Endometrial microvascular endothelial cells (primary cell): Measurements from ENCODE around the gene GAS7. TPM values are rescaled to one million over a fixed set of nuclear protein-coding genes. Genes with fewer than 3 reads are reported as not detected.

Experiments used
- in situ Hi-C: cut with HindIII; loops from 2 replicates; pipeline ENCODE4 v1.10.0; 2017; ENCODE audit warnings: low sequenced_read_pairs, low pct_unique_long_range_greater_than_20kb; ENCODE audit errors: inconsistent ontology term
- total RNA-seq: library from RNA; depleted of rRNA; stranded (reverse); fragments of >200 nt; gene quantifications from one replicate; pipeline ENCODE4 v1.2.3, GENCODE V29; 2015; ENCODE audit errors: inconsistent ontology term

GAS7 gene
- total RNA-seq, 1 donor from 2014 or later = not detected

- in situ Hi-C loops = no loop called here
These were observed 103.6 kb downstream of the GAS7 start for GRCh38 chr17:10094797-10095196.

DNA sequence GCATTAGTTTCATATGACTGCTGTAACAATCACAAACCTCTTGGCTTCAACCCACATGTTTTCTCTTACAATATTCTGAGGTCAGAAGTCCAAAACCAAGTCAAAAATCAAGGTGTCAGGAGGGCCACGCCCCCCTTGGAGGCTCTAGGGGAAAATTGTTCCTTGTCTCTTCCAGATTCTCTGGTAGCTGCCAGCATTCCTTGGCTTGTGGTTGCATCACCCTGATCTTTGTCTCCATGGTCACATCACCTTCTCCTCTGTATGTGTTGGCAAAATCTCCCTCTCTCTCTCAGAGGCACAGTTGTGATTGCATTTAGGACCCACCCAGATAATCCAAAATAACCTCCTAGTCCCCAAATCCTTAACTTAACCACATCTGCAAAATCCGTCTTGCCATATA, 105.8 kb downstream of the GAS7 start:
- in situ Hi-C loops = no loop called here

GRCh38 chr17:10091046-10091445, 107.4 kb downstream of the GAS7 start:
- in situ Hi-C loops = no loop called here

GRCh38 chr17:10089196-10089804, 109.1 kb downstream of the GAS7 start:
- in situ Hi-C loops = no loop called here

- in situ Hi-C loops = no loop called here
These were observed 110.0 kb downstream of the GAS7 start for GRCh38 chr17:10088444-10088843.

DNA sequence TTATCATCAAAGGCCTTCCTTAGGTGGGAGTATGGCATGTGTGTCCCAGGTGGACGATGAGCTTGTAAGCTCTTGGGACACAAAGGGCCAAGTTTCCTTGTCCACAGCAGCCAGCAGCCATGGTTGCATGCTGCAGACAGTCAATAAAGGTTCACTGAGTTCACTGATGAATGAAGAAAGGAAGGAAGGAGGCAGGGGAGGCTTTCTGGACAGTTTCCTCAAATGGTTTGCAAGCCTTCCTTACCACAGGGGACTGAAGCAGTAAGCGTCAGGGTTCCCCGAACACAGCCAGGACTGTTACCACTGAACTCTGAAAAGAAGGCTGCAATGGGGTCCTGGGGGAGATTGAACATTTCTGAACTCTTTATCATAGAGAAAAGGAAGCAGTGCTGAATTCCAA, 111.1 kb downstream of the GAS7 start:
- in situ Hi-C loops = no loop called here

DNA sequence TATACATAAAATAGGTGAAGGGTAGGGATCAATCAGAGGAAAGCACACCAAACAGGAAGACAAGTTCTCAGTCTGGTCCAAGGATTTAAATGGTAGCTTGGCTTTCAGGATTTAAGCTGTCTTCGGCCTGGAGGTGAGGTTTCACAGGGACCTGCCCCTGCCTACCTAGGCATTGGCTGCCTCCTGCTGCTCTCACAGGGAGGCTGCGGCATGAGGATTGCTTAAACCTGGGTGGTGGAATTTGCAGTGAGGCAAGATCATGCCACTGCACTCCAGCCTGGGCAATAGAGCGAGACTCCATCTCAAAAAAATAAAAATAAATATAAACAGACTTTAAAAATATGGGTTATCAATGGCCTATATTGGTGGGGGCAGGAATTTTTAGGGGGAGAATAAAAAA, 114.5 kb downstream of the GAS7 start:
- in situ Hi-C loops = no loop called here

DNA sequence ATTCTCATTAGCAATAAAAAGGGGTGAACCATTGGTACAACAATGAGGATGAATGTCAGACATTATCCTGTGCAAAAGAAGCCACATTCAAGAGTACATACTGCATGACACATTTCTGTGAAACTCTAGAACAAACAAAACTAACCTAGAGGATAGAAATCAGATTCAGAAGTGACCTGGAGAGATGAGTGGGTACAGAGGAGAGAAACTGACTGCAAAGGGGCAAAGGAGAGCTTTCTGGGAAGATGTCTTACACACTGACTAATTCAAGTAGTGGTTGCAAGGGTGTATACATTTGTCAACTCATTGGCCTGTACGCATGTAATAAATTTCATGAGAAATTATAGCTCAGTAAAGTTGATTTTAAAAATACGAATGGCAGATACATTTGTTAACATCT, 115.6 kb downstream of the GAS7 start:
- in situ Hi-C loops = no loop called here

DNA sequence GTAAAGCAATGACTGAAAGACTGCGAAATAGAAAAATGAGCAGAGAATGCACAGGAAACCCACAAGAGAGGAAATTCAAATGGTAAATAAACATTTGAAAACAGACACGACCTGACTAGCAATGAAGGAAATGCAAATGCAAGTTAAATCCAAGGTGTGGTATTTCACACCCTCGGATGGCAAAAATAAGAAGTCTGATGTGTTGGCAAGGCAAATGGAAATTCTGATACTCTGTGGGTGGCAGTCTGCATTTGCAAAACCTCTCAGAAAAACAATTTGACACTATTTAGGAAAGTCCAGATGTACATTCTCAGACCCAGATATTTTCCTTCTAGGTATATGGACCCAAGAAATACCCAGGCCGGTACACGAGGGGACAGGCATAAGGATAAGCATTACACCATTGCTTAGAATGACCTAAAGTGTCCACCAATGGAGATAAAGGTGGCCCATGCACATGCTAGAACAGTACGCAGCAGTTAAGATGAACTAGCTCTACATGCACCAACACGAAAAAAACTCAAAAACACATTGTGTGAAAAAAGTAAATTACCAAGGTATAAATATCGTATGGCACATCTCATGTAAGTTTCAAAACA, 116.7 kb downstream of the GAS7 start:
- in situ Hi-C loops = no loop called here

DNA sequence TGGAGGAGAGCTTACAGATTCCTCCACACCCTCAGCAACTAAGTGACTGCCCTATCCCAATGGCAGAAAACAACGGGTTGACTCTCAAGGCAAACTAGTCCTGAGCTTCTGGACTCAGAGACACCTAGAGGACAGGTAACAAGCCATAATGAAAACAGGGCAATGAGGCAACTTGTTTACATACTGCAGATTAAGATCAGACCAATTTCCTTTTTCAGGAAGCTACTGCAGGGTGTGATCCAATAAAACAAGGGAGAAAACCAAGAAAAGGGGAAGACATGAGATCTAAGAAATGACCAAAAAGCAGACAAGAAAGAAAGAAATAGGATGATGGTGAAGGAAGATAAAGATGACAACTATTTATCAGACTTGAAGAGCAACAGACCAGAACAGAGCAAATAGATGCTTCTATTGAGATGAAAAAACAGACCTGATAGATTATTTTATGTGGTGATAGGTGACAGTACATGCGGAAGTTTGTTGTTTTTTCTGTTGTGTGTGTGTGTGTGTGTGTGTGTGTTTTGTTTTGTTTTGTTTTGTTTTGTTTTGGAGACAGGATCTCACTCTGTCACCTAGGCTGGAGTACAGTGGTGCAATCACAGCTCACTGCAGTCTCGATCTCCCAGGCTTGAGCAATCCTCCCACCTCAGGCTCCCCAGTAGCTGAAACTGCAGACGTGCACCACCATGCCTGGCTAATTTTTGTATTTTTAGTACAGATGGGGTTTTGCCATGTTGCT, 120.7 kb downstream of the GAS7 start:
- in situ Hi-C loops = no loop called here

- in situ Hi-C loops = no loop called here
These were observed 122.5 kb downstream of the GAS7 start for GRCh38 chr17:10075919-10076318.

- in situ Hi-C loops = no loop called here
These were observed 124.5 kb downstream of the GAS7 start for GRCh38 chr17:10073941-10074340.

DNA sequence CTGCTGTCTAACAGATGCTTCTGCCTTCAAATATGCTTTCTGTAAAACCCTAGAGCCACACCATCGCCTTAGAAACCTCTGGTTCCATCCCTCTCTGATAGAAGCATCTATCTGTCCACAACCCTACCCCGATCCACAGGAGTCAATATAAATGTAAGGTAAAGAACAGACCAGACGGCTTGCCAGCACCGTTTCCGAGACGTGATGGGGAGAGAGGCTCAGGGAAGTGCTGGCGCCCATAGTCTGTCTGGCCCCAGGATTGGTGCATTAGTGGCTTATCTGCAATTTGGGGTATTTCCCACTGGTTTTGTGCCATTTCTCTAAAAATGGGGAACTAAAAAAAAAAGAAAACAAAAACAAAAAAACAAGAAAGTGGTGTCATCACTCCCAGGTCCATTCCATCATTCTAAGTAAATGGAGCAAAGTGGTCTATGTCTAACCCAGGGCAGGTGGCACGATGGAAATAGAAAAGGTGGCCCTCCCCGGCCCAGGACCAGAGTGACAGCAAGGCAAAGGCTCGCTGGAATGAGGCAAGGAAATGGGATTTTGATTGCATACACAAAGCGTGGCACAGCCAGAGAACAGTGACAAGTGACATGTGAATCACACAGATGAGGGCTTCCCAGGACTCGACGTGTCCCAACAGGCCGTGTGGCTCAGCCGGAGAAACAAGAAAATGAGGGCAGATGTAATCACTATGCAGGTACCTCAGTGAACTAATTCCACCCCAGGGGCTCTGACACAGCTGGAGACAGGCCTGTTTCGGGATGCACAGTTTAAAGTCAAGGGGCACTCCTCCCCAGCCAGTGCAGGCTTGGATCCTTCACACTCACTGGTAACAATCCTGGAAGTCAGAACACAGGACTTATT, 125.6 kb downstream of the GAS7 start:
- in situ Hi-C loops = no loop called here

- in situ Hi-C loops = no loop called here
These were observed 126.3 kb downstream of the GAS7 start for GRCh38 chr17:10072086-10072485.

GRCh38 chr17:10071141-10071540, 127.3 kb downstream of the GAS7 start:
- in situ Hi-C loops = no loop called here

DNA sequence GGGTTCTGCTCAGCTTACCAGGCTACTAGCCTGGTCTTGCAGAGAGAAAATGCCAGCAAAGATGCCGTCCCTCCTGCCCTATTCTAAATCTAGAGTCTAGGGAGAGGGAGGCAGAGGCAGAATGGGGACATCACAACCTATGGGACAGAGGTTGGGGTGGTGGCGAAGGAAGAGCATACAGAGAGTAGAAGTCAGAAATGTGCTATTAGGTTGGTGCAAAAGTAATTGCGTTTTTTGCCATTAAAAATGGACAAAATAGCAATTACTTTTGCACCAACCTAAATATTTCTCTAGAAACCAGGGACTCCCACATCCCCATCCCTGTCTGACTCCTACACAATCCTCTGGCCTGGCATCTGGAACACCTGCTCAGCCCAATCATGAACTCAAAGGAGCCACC, 127.7 kb downstream of the GAS7 start:
- in situ Hi-C loops = no loop called here

GRCh38 chr17:10069301-10069700, 129.1 kb downstream of the GAS7 start:
- in situ Hi-C loops = no loop called here

- in situ Hi-C loops = no loop called here
These were observed 130.8 kb downstream of the GAS7 start for GRCh38 chr17:10067446-10068143.

- in situ Hi-C loops = no loop called here
These were observed 133.9 kb downstream of the GAS7 start for GRCh38 chr17:10064536-10064935.
